GDM1 (cell line): ENCODE data around the gene TBC1D9B.
A peak's percentile ranks its signal among the peaks of the same experiment; 100 is the strongest.

Experiments
- DNase-seq: peaks from one replicate; lab custom pipeline; 2025; lab: John Stamatoyannopoulos, UW

Gene TBC1D9B

GRCh38 chr5:179820483-179821297 lies 87.0 kb downstream of the TBC1D9B start, which contains the start of gene SQSTM1:
SQSTM1 (plus strand) TSS chr5:179820905; CDS start chr5:179820937, 32 bp downstream.
- DNase-seq = peak; percentile 79

- DNase-seq = no peak
Observed at GRCh38 chr5:179820127-179820482, 87.6 kb downstream of the TBC1D9B start.

GRCh38 chr5:179819296-179820126 lies 88.2 kb downstream of the TBC1D9B start:
- no peak for DNase-seq

- DNase-seq = peak; percentile 75
Observed at GRCh38 chr5:179818746-179819295, 88.9 kb downstream of the TBC1D9B start.

- no peak for DNase-seq
Observed at GRCh38 chr5:179817890-179818745, 89.6 kb downstream of the TBC1D9B start.

- DNase-seq = no peak
Observed at GRCh38 chr5:179817470-179817840, 90.2 kb downstream of the TBC1D9B start.

GRCh38 chr5:179816796-179817469 lies 90.8 kb downstream of the TBC1D9B start:
- no peak for DNase-seq

- no peak for DNase-seq
Observed at GRCh38 chr5:179816401-179816795, 91.3 kb downstream of the TBC1D9B start.

- DNase-seq = no peak
Observed at GRCh38 chr5:179815491-179816249, 92.0 kb downstream of the TBC1D9B start.

GRCh38 chr5:179814090-179814489 lies 93.6 kb downstream of the TBC1D9B start:
- no peak for DNase-seq

GRCh38 chr5:179812997-179813607 lies 94.6 kb downstream of the TBC1D9B start:
- no peak for DNase-seq

GRCh38 chr5:179812135-179812825 lies 95.4 kb downstream of the TBC1D9B start:
- no peak for DNase-seq
